Measurements from ENCODE around the gene SGPL1.

SGPL1 gene

DNA sequence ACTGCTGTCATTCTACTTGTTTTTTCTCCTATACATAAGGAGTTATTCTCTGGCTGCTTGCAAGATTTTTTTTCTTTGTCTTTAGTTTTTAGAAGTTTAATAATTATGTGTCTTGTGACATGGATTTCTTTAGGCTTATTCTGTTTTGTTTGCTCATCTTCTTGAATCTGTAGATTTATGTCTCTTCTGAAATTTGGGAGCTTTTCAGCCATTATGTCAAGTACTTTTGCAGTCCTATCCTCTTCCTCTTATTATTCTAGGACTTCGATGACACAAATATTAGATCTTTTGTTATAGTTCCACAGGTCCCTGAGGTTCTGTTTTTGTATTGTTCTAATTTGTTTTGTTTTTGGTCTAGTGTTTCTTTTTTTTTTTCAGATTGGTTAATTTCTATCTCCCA is 13.9 kb upstream of the SGPL1 start:
- Histone ChIP-seq H3K4ac (ENCODE audit: low read length) (no peak overlapping the region), H3K27ac (replicated peaks; ENCODE audit: low read length) (no peak overlapping the region), H3K9me3 (replicated peaks in 1 of 2; ENCODE audit: control insufficient read depth in 2 of 2, insufficient read depth in 1 of 2, low read depth in 1 of 2, low read length in 2 of 2) (no peaks in the 10 kb centered on the region), H3K23ac (ENCODE audit: low read depth, low read length, poor library complexity) (no peak overlapping the region), H2AK5ac (ENCODE audit: low read depth, low read length) (no peak overlapping the region), H2BK15ac (ENCODE audit: low read length) (no peak overlapping the region), H2BK120ac (ENCODE audit: low read depth, low read length) (no peak overlapping the region), H4K91ac (ENCODE audit: low read depth, low read length, poor library complexity) (no peak overlapping the region), H3K79me1 (ENCODE audit: low read depth, low read length) (no peaks in the 10 kb centered on the region), H3K14ac (ENCODE audit: low read length) (no peak overlapping the region), H4K8ac (ENCODE audit: low read depth, low read length) (no peak overlapping the region), H2BK5ac (ENCODE audit: low read length) (no peak overlapping the region), H3K9ac (ENCODE audit: low read depth, low read length, poor library complexity) (no peak overlapping the region), H3K36me3 (replicated peaks in 1 of 2; ENCODE audit: control insufficient read depth in 2 of 2, insufficient read depth in 2 of 2, low read length in 2 of 2) (no peaks in the 10 kb centered on the region), H3K4me3 (ENCODE audit: low read length in 2 of 2) (no peak overlapping the region), H2BK12ac (ENCODE audit: low read length) (no peak overlapping the region), H3K18ac (ENCODE audit: low read length) (no peak overlapping the region), H3K4me2 (ENCODE audit: insufficient read depth, low read length, poor library complexity, severe bottlenecking) (no peak overlapping the region), H3K27me3 (ENCODE audit: control insufficient read depth in 3 of 3, insufficient read depth in 3 of 3, low read depth in 1 of 3, low read length in 3 of 3) (peaks cover 0 to 10% (median 2%) of the 10 kb centered on the region in 3 experiments), H2AFZ (ENCODE audit: low read length) (no peak overlapping the region), H3K4me1 (ENCODE audit: control insufficient read depth in 2 of 2, insufficient read depth in 1 of 2, low read depth in 1 of 2, low read length in 2 of 2) (no peaks in the 10 kb centered on the region)
- WGBS, 2 donors (ENCODE audit: extremely low coverage in 2 of 2, insufficient read length in 2 of 2, insufficient replicate concordance in 1 of 2): no CpG with 5 or more reads among the region's 1 CpG
- no peak for DNase-seq (ENCODE audit: low spot score)

GRCh38 chr10:70803775-70804420 is 11.8 kb upstream of the SGPL1 start:
- no peak overlapping the region for H3K4me3 ChIP-seq (ENCODE audit: low read length in 2 of 2)
- H3K14ac ChIP-seq (ENCODE audit: low read length): no peak overlapping the region
- H4K91ac ChIP-seq (ENCODE audit: low read depth, low read length, poor library complexity): no peak overlapping the region
- H2BK15ac ChIP-seq (ENCODE audit: low read length): no peak overlapping the region
- no peak overlapping the region for H2BK5ac ChIP-seq (ENCODE audit: low read length)
- no peak overlapping the region for H2AK5ac ChIP-seq (ENCODE audit: low read depth, low read length)
- peaks cover 0 to 12% (median 2%) of the 10 kb centered on the region in 3 experiments for H3K27me3 ChIP-seq (ENCODE audit: control insufficient read depth in 3 of 3, insufficient read depth in 3 of 3, low read depth in 1 of 3, low read length in 3 of 3)
- no peak overlapping the region for H2AFZ ChIP-seq (ENCODE audit: low read length)
- no peak overlapping the region for H3K23ac ChIP-seq (ENCODE audit: low read depth, low read length, poor library complexity)
- H3K4ac ChIP-seq (ENCODE audit: low read length): no peak overlapping the region
- no peaks in the 10 kb centered on the region for H3K79me1 ChIP-seq (ENCODE audit: low read depth, low read length)
- no peak overlapping the region for H3K9ac ChIP-seq (ENCODE audit: low read depth, low read length, poor library complexity)
- H3K9me3 ChIP-seq (replicated peaks in 1 of 2; ENCODE audit: control insufficient read depth in 2 of 2, insufficient read depth in 1 of 2, low read depth in 1 of 2, low read length in 2 of 2): no peaks in the 10 kb centered on the region
- no CpG with 5 or more reads among the region's 2 CpGs for WGBS, 2 donors (ENCODE audit: extremely low coverage in 2 of 2, insufficient read length in 2 of 2, insufficient replicate concordance in 1 of 2)
- no peak overlapping the region for H3K4me2 ChIP-seq (ENCODE audit: insufficient read depth, low read length, poor library complexity, severe bottlenecking)
- H2BK120ac ChIP-seq (ENCODE audit: low read depth, low read length): no peak overlapping the region
- DNase-seq (ENCODE audit: low spot score): no peak
- no peak overlapping the region for H3K27ac ChIP-seq (replicated peaks; ENCODE audit: low read length)
- peaks cover 0 to under 1% of the 10 kb centered on the region in 2 donors for H3K4me1 ChIP-seq (ENCODE audit: control insufficient read depth in 2 of 2, insufficient read depth in 1 of 2, low read depth in 1 of 2, low read length in 2 of 2)
- no peak overlapping the region for H4K8ac ChIP-seq (ENCODE audit: low read depth, low read length)
- H3K18ac ChIP-seq (ENCODE audit: low read length): no peak overlapping the region
- no peak overlapping the region for H2BK12ac ChIP-seq (ENCODE audit: low read length)
- H3K36me3 ChIP-seq (replicated peaks in 1 of 2; ENCODE audit: control insufficient read depth in 2 of 2, insufficient read depth in 2 of 2, low read length in 2 of 2): no peaks in the 10 kb centered on the region

GRCh38 chr10:70804421-70804808 is 11.3 kb upstream of the SGPL1 start:
- Histone ChIP-seq H3K4me1 (ENCODE audit: control insufficient read depth in 2 of 2, insufficient read depth in 1 of 2, low read depth in 1 of 2, low read length in 2 of 2) (peaks cover 0 to 3% of the 10 kb centered on the region in 2 donors), H3K4ac (ENCODE audit: low read length) (no peak overlapping the region), H3K27ac (replicated peaks; ENCODE audit: low read length) (no peak overlapping the region), H3K14ac (ENCODE audit: low read length) (no peak overlapping the region), H4K8ac (ENCODE audit: low read depth, low read length) (no peak overlapping the region), H3K79me1 (ENCODE audit: low read depth, low read length) (no peaks in the 10 kb centered on the region), H2BK5ac (ENCODE audit: low read length) (no peak overlapping the region), H3K4me3 (ENCODE audit: low read length in 2 of 2) (no peak overlapping the region), H4K91ac (ENCODE audit: low read depth, low read length, poor library complexity) (no peak overlapping the region), H3K18ac (ENCODE audit: low read length) (no peak overlapping the region), H3K9me3 (replicated peaks in 1 of 2; ENCODE audit: control insufficient read depth in 2 of 2, insufficient read depth in 1 of 2, low read depth in 1 of 2, low read length in 2 of 2) (no peaks in the 10 kb centered on the region), H2BK120ac (ENCODE audit: low read depth, low read length) (no peak overlapping the region), H2BK15ac (ENCODE audit: low read length) (no peak overlapping the region), H2BK12ac (ENCODE audit: low read length) (no peak overlapping the region), H3K27me3 (ENCODE audit: control insufficient read depth in 3 of 3, insufficient read depth in 3 of 3, low read depth in 1 of 3, low read length in 3 of 3) (peaks cover 0 to 12% (median 2%) of the 10 kb centered on the region in 3 experiments), H3K9ac (ENCODE audit: low read depth, low read length, poor library complexity) (no peak overlapping the region), H3K23ac (ENCODE audit: low read depth, low read length, poor library complexity) (no peak overlapping the region), H3K4me2 (ENCODE audit: insufficient read depth, low read length, poor library complexity, severe bottlenecking) (no peak overlapping the region), H3K36me3 (replicated peaks in 1 of 2; ENCODE audit: control insufficient read depth in 2 of 2, insufficient read depth in 2 of 2, low read length in 2 of 2) (no peaks in the 10 kb centered on the region), H2AK5ac (ENCODE audit: low read depth, low read length) (no peak overlapping the region), H2AFZ (ENCODE audit: low read length) (no peak overlapping the region)
- DNase-seq (ENCODE audit: low spot score): no peak
- no CpG with 5 or more reads among the region's 2 CpGs for WGBS, 2 donors (ENCODE audit: extremely low coverage in 2 of 2, insufficient read length in 2 of 2, insufficient replicate concordance in 1 of 2)

- H2BK12ac ChIP-seq (ENCODE audit: low read length): no peak overlapping the region
- H2BK120ac ChIP-seq (ENCODE audit: low read depth, low read length): no peak overlapping the region
- H3K27ac ChIP-seq (replicated peaks; ENCODE audit: low read length): no peak overlapping the region
- H3K36me3 ChIP-seq (replicated peaks in 1 of 2; ENCODE audit: control insufficient read depth in 2 of 2, insufficient read depth in 2 of 2, low read length in 2 of 2): no peaks in the 10 kb centered on the region
- H3K23ac ChIP-seq (ENCODE audit: low read depth, low read length, poor library complexity): no peak overlapping the region
- no peak overlapping the region for H3K18ac ChIP-seq (ENCODE audit: low read length)
- peaks cover 0 to 12% (median 0%) of the 10 kb centered on the region in 3 experiments for H3K27me3 ChIP-seq (ENCODE audit: control insufficient read depth in 3 of 3, insufficient read depth in 3 of 3, low read depth in 1 of 3, low read length in 3 of 3)
- no peak overlapping the region for H2AFZ ChIP-seq (ENCODE audit: low read length)
- no peak overlapping the region for H2BK15ac ChIP-seq (ENCODE audit: low read length)
- H4K91ac ChIP-seq (ENCODE audit: low read depth, low read length, poor library complexity): no peak overlapping the region
- no peak for DNase-seq (ENCODE audit: low spot score)
- no peak overlapping the region for H4K8ac ChIP-seq (ENCODE audit: low read depth, low read length)
- H3K4ac ChIP-seq (ENCODE audit: low read length): no peak overlapping the region
- no peaks in the 10 kb centered on the region for H3K9me3 ChIP-seq (replicated peaks in 1 of 2; ENCODE audit: control insufficient read depth in 2 of 2, insufficient read depth in 1 of 2, low read depth in 1 of 2, low read length in 2 of 2)
- H3K4me1 ChIP-seq (ENCODE audit: control insufficient read depth in 2 of 2, insufficient read depth in 1 of 2, low read depth in 1 of 2, low read length in 2 of 2): peaks cover 0 to 7% of the 10 kb centered on the region in 2 donors
- no peak overlapping the region for H3K4me3 ChIP-seq (ENCODE audit: low read length in 2 of 2)
- WGBS, 2 donors (ENCODE audit: extremely low coverage in 2 of 2, insufficient read length in 2 of 2, insufficient replicate concordance in 1 of 2): no CpG with 5 or more reads among the region's 3 CpGs
- H3K9ac ChIP-seq (ENCODE audit: low read depth, low read length, poor library complexity): no peak overlapping the region
- H2AK5ac ChIP-seq (ENCODE audit: low read depth, low read length): no peak overlapping the region
- H3K14ac ChIP-seq (ENCODE audit: low read length): no peak overlapping the region
- no peak overlapping the region for H3K4me2 ChIP-seq (ENCODE audit: insufficient read depth, low read length, poor library complexity, severe bottlenecking)
- no peak overlapping the region for H2BK5ac ChIP-seq (ENCODE audit: low read length)
- H3K79me1 ChIP-seq (ENCODE audit: low read depth, low read length): no peaks in the 10 kb centered on the region
Measured at GRCh38 chr10:70805619-70806215, 10.0 kb upstream of the SGPL1 start.
